GM23338 (cell line): ENCODE measurements around the gene SIDT2.
"Not testable (repeated sequence)": the region's sequence is repeated elsewhere in the genome, so short reads cannot be mapped to it uniquely, and the experiment has no call there.

Source experiments
- CREB1 ChIP-seq: fragments of 250-450 bp; sonication (Bioruptor Pico); IDR thresholded peaks from 2 replicates; pipeline ENCODE4 v1.5.0; 2020; ENCODE audit warnings: low read depth, mild to moderate bottlenecking, moderate library complexity
- EZH2 ChIP-seq: fragments of 200-600 bp; sonication (generic); IDR thresholded peaks from one replicate; pipeline ENCODE4 v1.8.0; 2017; ENCODE audit warnings: antibody characterized with exemption, mild to moderate bottlenecking, low read depth; ENCODE audit not compliant: unreplicated experiment
- EZH2phosphoT487 ChIP-seq: fragments of 200-600 bp; sonication (generic); IDR thresholded peaks from one replicate; pipeline ENCODE4 v1.8.1; 2018; ENCODE audit warnings: antibody characterized with exemption; ENCODE audit not compliant: unreplicated experiment
- JUNB ChIP-seq: IDR thresholded peaks from one replicate; pipeline ENCODE4 v1.6.1; 2016; ENCODE audit warnings: antibody characterized with exemption; ENCODE audit not compliant: unreplicated experiment
- POLR2AphosphoS5 ChIP-seq: IDR thresholded peaks from 2 replicates; pipeline ENCODE4 v1.6.1; 2016; ENCODE audit warnings: antibody characterized with exemption, low read depth
- REST ChIP-seq: IDR thresholded peaks from one replicate; pipeline ENCODE4 v1.6.1; 2018; ENCODE audit warnings: antibody characterized with exemption; ENCODE audit not compliant: unreplicated experiment
- STAT1 ChIP-seq: IDR thresholded peaks from one replicate; pipeline ENCODE4 v1.6.1; 2016; ENCODE audit warnings: antibody characterized with exemption; ENCODE audit not compliant: unreplicated experiment
- ZNF331 ChIP-seq: fragments of 250-450 bp; sonication (Bioruptor Pico); IDR thresholded peaks from 2 replicates; pipeline ENCODE4 v1.5.0; 2020; ENCODE audit warnings: low read depth, mild to moderate bottlenecking, moderate library complexity
- TF ChIP-seq, protein P1 (sequence below), 2 experiments: fragments of 200-600 bp in 1 of 2; sonication (generic) in 1 of 2; conservative IDR thresholded peaks; 2 replicates each; pipeline versions ENCODE4 v1.5.1 to v1.6.1; 2016 to 2017; ENCODE audit warnings: antibody characterized with exemption in 2 of 2, low read depth in 2 of 2, mild to moderate bottlenecking in 2 of 2, moderate library complexity in 1 of 2
- TF ChIP-seq, protein P2 (sequence below): IDR thresholded peaks from 2 replicates; pipeline ENCODE4 v1.6.1; 2016; ENCODE audit warnings: antibody characterized with exemption

DNA sequence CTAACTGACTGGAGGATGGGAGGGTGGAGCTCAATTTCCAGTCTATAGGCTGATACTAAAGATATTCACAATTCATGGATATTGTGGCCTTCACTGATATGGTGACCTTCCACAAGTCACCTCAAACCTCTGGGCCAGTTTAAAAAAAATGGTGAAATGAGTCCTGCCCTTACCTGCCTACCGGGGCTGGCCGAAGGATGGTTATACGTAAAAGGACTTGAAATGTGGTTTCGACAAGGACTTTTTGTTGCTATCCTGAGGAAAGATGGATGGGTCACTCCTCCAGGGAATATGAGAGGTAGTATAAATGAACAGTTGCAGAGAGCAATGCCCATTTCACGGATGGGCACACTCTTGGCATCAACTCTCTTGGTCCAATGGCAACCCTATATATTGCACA lies 28.9 kb downstream of the SIDT2 start:
- TF ChIP-seq, protein P1, sequence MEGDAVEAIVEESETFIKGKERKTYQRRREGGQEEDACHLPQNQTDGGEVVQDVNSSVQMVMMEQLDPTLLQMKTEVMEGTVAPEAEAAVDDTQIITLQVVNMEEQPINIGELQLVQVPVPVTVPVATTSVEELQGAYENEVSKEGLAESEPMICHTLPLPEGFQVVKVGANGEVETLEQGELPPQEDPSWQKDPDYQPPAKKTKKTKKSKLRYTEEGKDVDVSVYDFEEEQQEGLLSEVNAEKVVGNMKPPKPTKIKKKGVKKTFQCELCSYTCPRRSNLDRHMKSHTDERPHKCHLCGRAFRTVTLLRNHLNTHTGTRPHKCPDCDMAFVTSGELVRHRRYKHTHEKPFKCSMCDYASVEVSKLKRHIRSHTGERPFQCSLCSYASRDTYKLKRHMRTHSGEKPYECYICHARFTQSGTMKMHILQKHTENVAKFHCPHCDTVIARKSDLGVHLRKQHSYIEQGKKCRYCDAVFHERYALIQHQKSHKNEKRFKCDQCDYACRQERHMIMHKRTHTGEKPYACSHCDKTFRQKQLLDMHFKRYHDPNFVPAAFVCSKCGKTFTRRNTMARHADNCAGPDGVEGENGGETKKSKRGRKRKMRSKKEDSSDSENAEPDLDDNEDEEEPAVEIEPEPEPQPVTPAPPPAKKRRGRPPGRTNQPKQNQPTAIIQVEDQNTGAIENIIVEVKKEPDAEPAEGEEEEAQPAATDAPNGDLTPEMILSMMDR (conservative IDR thresholded peaks at IDR 0.05; ENCODE audit: low read depth in 2 of 2), result not testable (repeated sequence)
- not testable (repeated sequence) for TF ChIP-seq REST; EZH2; EZH2phosphoT487; POLR2AphosphoS5; STAT1; CREB1 (CRISPR knock-in tag); ZNF331 (CRISPR knock-in tag); JUNB
- TF ChIP-seq, protein P2, sequence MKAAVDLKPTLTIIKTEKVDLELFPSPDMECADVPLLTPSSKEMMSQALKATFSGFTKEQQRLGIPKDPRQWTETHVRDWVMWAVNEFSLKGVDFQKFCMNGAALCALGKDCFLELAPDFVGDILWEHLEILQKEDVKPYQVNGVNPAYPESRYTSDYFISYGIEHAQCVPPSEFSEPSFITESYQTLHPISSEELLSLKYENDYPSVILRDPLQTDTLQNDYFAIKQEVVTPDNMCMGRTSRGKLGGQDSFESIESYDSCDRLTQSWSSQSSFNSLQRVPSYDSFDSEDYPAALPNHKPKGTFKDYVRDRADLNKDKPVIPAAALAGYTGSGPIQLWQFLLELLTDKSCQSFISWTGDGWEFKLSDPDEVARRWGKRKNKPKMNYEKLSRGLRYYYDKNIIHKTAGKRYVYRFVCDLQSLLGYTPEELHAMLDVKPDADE, result not testable (repeated sequence)
